IPS DF 4.7 (cell line): Measurements from ENCODE around the gene NPAS4.
A peak's percentile ranks its signal among the peaks of the same experiment; 100 is the strongest.
"Not testable (repeated sequence)": the region's sequence is repeated elsewhere in the genome, so short reads cannot be mapped to it uniquely, and the experiment has no call there.

Source experiments
- DNase-seq: peaks from one replicate; pipeline ENCODE4 v3.0.0-alpha.2; 2013; ENCODE audit warnings: low spot score; ENCODE audit errors: extremely low read depth

NPAS4 gene

GRCh38 chr11:66420671-66421476, at the start of gene NPAS4:
NPAS4 (plus strand) TSS chr11:66421035; CDS start chr11:66421180, 145 bp downstream.
- no peak for DNase-seq

DNA sequence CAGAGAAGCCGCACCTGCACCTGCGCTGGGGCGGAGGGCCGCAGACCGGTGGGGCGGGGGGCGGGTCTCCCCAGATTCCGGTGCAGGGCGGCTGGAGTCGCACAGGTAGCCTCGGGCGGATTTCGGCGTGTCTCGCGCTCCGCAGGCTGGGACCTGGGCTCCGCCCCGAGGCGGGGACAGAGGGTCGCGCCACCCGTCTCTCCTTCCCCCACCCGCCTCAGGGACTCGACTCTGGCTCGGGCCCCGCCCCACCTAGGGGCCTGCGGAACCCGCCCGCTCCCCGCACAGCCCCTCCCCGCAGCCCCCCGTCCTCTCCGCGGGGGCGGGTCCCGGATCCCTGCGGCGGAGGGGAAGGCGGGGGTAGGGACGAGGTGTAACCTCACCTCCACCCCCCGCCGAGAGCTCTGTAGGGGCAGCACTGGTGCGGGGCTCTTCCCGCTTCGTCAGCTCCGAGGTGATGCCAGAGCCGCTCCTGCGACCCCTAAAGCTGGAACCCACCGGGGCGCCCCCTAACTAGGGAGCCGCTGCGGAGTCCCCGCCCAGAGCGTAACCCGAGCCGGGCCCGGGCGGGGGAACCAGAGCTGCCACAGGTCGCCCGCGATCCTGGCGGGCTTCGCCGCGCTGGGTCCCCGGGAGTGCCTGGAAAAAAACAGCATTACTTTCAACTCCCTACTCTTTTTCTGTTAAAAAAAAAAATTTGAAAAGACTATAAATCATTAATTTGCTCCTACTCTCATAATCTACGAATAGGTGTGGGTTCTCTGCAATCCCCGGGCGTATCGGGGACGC, 49.0 kb upstream of the NPAS4 start, which contains the start of gene SLC29A2:
SLC29A2 (minus strand) TSS at position 134 of the 789 bp plus-strand sequence. CDS start 169 bp downstream, outside the sequence.
- DNase-seq: peak; percentile 89

GRCh38 chr11:66373265-66373664, 47.6 kb upstream of the NPAS4 start:
- no peak for DNase-seq

DNA sequence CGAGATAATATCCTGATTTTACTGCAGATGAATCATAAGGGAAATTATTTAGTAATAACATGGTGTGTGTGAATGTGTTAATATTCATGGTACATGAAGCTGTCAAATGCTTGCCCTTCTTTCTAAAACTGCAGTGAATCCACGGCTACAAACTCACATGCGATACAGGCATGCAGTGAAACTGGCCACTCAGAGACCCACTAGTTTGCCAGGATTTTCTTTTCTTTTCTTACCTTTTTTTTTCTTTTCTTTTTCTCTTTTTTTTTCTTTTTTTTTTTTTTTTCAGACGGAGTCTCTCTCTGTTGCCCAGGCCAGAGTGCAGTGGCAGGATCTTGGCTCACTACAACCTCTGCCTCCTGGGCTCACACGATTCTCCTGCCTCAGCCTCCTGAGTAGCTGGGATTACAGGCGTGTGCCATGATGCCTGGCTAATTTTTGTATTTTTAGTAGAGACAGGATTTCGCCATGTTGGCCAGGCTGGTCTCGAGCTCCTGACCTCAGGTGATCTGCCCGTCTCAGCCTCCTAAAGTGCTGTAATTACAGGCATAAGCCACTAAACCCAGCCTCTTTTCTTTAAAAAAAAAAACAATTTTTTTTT, 47.0 kb upstream of the NPAS4 start:
- DNase-seq: not testable (repeated sequence)

GRCh38 chr11:66380264-66380663, 40.6 kb upstream of the NPAS4 start:
- not testable (repeated sequence) for DNase-seq

- DNase-seq: not testable (repeated sequence)
Measured at GRCh38 chr11:66384316-66384715, 36.5 kb upstream of the NPAS4 start.

- DNase-seq: peak; percentile 81
Measured at GRCh38 chr11:66386171-66387069, 34.4 kb upstream of the NPAS4 start.

DNA sequence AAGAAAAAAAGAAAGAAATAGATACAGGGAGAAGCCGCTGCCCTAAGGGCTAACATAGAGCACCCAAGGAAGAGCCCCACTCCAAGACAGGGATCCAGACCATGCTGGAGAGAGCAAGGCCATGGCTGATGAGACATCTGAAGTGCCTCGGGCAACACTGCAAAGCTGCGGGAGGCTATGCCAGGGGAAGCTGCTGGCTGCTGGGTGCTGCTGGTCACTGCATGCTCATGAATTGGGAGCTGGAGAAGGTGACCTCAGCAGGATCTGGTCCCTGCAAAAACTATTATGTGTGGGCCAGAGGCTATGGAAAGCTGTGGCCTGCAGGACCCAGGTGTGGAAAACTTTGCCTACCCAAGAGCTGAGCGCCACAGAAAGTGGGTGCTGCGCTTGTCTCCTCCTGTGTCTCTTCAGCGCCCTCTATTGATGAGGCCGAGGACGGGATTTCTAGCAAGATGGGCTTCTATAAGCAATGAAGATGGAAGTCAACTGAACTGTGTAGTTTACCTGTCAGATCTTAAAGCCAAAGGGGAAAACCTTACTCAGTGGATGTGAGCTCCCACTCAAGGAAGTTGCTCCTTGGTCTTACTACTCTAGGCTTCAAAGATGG, 32.0 kb upstream of the NPAS4 start:
- DNase-seq: no peak

DNA sequence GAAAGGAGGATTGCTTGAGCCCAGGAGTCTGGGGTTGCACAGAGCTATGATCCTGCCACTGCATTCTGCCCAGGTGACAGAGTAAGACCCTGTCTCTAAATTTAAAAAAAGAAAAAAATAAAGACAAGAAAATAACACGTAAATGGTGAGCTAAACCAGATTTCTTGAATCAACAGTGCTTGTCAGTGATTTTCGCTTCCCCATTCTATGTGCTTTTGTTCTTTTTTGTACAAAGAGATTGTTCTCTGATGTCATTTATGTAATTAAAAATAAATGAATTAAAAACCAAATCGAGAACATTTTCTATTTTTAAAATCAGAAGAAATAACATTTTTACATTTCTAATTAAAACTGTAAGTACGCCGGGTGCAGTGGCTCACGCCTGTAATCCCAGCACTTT, 29.5 kb upstream of the NPAS4 start:
- no peak for DNase-seq

DNA sequence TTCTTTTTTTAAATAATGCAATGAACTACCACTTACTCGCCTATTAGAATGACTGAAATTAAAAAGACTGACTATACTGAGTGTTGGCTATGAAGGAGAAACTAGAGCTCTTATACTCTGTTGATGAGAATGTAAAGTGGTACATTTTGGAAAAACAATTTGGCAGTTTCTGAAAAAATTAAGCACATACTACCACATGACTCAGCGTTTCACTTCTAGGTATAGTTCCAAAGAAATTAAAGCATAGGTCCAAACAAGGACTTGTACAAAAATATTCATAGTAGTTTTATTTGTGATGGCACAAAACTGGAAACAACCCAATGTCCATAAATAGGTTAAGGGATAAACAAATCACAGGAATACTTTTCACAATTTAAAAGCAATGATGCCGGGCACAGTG, 26.9 kb upstream of the NPAS4 start:
- DNase-seq: no peak

GRCh38 chr11:66407651-66408050, 13.2 kb upstream of the NPAS4 start:
- DNase-seq: no peak

DNA sequence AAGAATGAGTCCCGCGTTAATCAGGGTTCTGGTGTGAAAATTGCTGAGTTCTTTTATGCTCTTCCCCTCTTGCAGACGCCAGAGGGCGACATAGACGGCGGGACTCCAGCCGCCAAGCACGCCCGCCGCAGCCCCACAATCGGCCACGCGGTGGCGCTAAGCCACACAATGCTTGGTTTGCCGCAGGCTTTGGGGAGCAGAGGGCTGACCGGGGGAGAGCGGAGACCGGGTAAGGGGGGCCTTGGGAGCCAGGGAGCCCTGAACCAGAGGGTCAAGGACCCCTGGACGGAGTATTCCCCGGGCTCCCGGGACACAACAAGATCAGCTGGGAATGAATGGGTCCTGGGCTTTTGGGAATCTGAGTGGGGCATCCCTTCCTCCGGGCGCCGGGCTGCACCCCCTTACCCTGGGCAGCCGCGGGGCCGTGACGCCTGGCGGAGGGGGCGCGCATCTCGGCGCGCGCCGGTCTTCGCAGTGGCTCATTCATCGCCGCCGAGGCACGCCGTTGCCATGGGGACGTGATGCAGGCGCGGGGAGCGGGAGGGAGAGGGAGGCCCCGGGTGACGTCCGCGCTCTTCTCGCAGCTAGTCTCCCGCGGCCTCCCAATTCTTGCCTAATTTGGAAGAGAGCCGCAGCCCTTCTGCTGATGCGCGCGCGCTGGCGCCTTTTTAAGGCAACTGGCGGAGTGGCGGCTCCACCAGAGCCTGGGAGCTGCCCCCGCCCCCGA, 12.2 kb upstream of the NPAS4 start:
- peak; percentile 68 for DNase-seq

GRCh38 chr11:66409226-66409625, 11.6 kb upstream of the NPAS4 start:
- no peak for DNase-seq

DNA sequence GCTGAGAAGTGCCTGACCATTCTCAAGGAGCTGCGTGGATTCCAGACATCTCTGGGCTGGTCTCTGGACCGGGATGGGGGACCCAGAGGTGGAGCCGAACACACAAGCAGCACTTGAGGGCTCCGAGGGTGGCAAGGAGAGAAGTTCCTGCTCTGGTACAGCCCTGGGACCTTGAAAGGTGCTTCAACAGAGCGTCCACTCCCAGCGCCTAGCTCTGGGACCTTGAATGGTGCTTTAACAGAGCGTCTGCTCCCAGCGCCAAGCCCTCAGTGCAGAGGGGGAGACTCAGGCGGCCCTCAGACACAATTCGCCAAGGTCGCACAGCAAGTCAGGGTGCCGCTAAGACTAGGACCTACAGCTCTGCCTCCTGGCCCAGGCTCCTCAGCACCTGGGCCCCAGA, 10.6 kb upstream of the NPAS4 start:
- DNase-seq: no peak

DNA sequence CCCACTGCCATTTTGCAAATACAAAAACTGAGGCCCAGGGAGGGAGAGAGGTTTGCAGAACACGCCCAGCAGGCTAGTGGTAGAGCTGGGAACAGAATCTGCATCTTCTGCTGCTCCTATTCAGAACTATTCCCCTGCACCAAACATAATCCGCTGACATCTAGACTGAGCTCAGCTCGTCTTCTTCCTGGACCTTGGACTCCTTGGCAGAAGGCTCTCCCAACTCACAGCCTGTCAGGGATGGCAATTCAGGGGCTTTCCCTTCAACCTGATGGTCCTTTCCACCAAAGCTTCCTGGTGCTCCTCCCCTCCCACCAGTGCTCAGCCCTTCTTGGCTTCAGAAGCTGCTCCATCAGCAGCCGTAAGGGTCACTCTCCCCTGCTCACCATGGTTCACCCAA, 9.5 kb upstream of the NPAS4 start:
- no peak for DNase-seq

DNA sequence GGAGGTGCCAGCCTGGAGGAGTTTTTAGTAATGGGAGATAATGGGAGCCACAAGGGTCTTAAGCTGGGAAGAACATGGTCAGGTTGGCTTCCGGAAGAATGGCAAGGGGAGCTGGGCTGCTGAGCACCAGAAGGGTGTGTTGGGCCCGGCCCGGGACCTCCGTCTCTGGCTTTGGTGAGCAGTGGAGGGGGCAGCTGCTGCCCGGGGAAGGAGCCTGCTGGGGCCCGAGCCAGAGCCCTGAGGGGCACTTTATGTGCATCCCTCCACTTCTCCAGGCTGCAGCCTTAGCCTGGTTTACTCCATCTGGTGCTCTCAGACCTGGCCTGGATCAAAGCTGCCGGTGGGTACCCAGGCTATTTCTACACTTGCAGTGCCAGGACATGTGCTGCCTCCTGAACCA, 8.7 kb upstream of the NPAS4 start:
- no peak for DNase-seq

GRCh38 chr11:66413167-66413566, 7.7 kb upstream of the NPAS4 start:
- DNase-seq: no peak

DNA sequence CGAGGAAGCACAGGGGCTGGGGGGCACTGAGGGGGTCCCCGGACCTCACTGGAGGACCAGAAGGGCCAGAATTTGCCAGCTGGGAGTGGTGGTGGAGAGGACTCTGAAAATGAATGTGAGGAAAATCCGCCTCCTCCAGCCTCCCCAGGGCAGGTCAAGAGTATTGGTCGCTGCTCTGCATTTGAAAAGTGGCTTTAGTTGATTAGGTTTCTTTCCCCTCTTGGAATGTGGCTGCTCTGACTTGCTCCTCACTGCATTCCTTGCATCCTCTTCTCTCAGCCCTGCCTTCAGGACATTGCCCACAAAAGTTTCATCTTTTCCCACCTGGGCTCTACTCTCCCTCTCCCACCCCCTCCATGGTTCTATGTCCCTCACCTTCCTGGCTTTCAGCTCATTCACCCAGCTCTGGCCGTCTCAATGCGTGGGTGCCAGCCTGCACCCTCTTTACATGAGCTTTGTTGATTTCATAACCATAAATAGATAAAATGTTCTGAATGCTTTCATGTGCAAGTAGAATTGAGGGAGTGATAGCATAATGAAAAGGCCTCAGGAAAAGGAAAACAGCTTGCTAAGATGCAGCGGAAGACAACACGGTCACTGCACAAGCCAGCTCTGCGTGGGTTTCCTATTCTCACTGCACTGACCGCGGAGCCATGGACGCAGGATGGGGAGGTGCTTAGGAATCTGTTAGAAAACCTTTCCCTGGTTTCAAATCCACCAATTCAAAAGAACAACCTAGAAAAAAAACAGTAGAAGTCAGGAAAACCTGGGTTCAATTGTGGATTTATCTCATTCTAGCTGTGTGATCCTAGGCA, 6.5 kb upstream of the NPAS4 start:
- peak; percentile 51 for DNase-seq

- no peak for DNase-seq
Measured at GRCh38 chr11:66415423-66415822, 5.4 kb upstream of the NPAS4 start.
